GM18867 (cell line): Measurements from ENCODE around the gene GABPB1.

ENCODE experiments used
- ATAC-seq: cut with Tn5 transposase; IDR thresholded peaks from one replicate; pipeline ENCODE4 v1.9.1; 2021; ENCODE audit warnings: mild to moderate bottlenecking, moderate library complexity; ENCODE audit not compliant: unreplicated experiment

Gene GABPB1

GRCh38 chr15:50244959-50245624 lies 109.9 kb downstream of the GABPB1 start:
- ATAC-seq = no peak

GRCh38 chr15:50244153-50244552 lies 110.8 kb downstream of the GABPB1 start:
- no peak for ATAC-seq

GRCh38 chr15:50241684-50242450 lies 113.1 kb downstream of the GABPB1 start:
- ATAC-seq = no peak

- no peak for ATAC-seq
Measured at GRCh38 chr15:50238255-50238654, 116.7 kb downstream of the GABPB1 start.

GRCh38 chr15:50236433-50236832 lies 118.6 kb downstream of the GABPB1 start:
- no peak for ATAC-seq

- ATAC-seq = no peak
Measured at GRCh38 chr15:50235794-50236193, 119.2 kb downstream of the GABPB1 start.

GRCh38 chr15:50234764-50235163 lies 120.2 kb downstream of the GABPB1 start:
- no peak for ATAC-seq

- ATAC-seq = no peak
Measured at GRCh38 chr15:50233192-50233736, 121.7 kb downstream of the GABPB1 start.

GRCh38 chr15:50232791-50233190 lies 122.2 kb downstream of the GABPB1 start:
- ATAC-seq = no peak

GRCh38 chr15:50231761-50232160 lies 123.2 kb downstream of the GABPB1 start:
- no peak for ATAC-seq

GRCh38 chr15:50229336-50229735 lies 125.7 kb downstream of the GABPB1 start:
- ATAC-seq = no peak

GRCh38 chr15:50228866-50229265 lies 126.1 kb downstream of the GABPB1 start:
- ATAC-seq = no peak

GRCh38 chr15:50227076-50227475 lies 127.9 kb downstream of the GABPB1 start:
- no peak for ATAC-seq

GRCh38 chr15:50225938-50226337 lies 129.1 kb downstream of the GABPB1 start:
- no peak for ATAC-seq
